Fibroblast of skin of scalp (primary cell): ENCODE measurements around the gene MAP3K5. TPM values are rescaled to one million over a fixed set of nuclear protein-coding genes. Genes with fewer than 3 reads are reported as not detected.
"Not testable (repeated sequence)": the region's sequence is repeated elsewhere in the genome, so short reads cannot be mapped to it uniquely, and the experiment has no call there.

Experiments
- DNase-seq: peaks from one replicate; pipeline ENCODE4 v3.0.0-alpha.2; 2013
- polyA plus RNA-seq, 2 experiments: library from polyadenylated mRNA; unstranded; fragments of 120-200 nt; gene quantifications; one replicate each; pipeline ENCODE4 v1.2.1, GENCODE V29; 2013; ENCODE audit not compliant: insufficient read length in 2 of 2

MAP3K5 gene, protein sequence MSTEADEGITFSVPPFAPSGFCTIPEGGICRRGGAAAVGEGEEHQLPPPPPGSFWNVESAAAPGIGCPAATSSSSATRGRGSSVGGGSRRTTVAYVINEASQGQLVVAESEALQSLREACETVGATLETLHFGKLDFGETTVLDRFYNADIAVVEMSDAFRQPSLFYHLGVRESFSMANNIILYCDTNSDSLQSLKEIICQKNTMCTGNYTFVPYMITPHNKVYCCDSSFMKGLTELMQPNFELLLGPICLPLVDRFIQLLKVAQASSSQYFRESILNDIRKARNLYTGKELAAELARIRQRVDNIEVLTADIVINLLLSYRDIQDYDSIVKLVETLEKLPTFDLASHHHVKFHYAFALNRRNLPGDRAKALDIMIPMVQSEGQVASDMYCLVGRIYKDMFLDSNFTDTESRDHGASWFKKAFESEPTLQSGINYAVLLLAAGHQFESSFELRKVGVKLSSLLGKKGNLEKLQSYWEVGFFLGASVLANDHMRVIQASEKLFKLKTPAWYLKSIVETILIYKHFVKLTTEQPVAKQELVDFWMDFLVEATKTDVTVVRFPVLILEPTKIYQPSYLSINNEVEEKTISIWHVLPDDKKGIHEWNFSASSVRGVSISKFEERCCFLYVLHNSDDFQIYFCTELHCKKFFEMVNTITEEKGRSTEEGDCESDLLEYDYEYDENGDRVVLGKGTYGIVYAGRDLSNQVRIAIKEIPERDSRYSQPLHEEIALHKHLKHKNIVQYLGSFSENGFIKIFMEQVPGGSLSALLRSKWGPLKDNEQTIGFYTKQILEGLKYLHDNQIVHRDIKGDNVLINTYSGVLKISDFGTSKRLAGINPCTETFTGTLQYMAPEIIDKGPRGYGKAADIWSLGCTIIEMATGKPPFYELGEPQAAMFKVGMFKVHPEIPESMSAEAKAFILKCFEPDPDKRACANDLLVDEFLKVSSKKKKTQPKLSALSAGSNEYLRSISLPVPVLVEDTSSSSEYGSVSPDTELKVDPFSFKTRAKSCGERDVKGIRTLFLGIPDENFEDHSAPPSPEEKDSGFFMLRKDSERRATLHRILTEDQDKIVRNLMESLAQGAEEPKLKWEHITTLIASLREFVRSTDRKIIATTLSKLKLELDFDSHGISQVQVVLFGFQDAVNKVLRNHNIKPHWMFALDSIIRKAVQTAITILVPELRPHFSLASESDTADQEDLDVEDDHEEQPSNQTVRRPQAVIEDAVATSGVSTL (N-terminal part only)
- polyA plus RNA-seq (2013, experiment 1 of 2; ENCODE audit: insufficient read length) = 4.4 TPM
- 3.8 TPM for polyA plus RNA-seq (2013, experiment 2 of 2; ENCODE audit: insufficient read length)

- peak; percentile 86 for DNase-seq
Observed at GRCh38 chr6:136792410-136793262, at the start of gene MAP3K5. Gene MAP3K5 (minus strand): TSS chr6:136792477. CDS start chr6:136792157, 320 bp downstream.

DNA sequence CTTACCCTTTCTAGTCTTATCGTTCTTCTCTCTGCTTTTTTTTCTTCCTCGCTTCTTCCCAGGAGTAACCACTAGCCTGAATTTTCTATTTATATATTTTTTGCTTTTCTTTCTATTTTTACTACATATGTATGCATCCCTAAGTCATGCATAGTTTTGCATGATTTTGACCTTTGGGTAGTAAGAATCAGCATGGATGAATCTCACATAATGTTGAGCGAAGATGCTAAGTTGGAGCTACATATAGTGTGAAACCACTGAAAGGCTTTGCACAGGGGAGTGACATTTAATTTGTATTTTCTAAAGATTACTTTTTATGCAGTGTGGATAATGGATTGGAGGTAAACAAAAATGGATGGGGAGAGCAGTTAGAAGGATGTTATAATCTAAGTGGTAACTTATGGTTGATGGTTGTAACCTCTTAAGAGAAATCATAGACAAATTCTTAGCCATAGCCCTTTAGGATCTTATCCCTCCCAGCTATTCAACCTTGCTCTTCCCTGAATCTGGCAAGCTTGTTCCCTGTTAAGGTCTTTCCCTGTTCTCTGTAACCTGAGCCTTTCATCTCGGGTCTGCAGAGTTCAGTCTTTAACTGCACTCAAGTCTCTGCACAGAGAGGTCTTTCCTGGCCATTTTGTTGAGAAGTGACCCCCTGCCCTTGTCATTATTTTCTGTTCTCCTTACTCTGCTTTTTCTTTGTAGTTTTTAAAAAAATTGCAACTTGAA, 48.2 kb upstream of the MAP3K5 start:
- DNase-seq = no peak

DNA sequence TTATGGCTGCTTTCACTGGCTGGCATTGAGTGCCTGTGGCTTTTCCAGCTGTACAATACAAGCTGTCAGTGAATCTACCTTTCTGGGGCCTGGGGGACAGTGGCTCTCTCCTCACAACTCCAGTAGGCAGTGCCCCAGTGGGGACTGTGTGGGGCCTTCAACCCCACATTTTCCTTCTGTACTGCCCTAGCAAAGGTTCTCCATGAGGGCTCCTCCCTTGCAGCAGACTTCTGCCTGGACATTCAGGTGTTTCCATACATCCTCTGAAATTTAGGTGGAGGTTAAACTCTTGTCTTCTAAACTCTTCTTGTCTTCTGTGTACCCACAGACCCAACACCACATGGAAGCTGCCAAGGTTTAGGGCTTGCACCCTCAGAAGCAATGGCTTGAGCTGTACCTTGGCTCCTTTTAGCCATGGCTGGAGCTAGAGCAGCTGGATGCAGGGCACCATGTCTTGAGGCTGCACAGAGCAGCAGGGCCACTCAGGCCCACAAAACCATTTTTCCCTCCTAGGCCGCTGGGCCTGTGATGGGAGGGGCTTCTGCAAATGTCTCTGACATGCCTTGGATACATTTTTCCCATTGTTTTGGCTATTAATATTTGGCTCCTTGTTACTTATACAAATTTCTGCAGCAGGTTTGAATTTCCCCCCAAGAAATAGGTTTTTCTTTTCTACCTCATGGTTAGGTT, 39.7 kb upstream of the MAP3K5 start:
- no peak for DNase-seq

- DNase-seq = no peak
Observed at GRCh38 chr6:136826216-136826615, 33.9 kb upstream of the MAP3K5 start.

DNA sequence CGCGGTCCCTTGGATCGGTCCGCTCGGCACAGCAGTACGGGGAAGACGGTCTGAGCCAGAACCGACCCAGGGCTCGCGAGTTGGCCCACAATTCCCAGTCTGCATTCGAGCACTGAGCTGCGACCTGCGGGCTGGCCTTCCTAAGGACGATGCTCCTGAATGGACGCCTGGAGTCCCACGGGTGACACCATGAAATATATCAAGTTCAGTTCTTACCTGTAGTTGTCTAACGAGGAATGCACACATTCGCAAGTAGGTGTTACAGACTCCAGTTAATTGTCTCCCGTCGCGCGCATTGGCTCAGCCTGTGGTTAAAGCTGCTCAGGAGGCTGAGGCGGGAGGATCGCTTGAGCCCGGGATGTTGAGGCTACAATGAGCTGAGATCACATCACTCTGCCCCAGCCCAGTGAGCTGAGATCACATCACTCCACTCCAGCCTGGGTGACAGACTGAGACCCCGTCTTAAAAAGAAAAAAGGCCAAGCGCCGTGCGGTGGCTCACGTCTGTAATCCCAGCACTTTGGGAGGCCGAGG, 30.9 kb upstream of the MAP3K5 start:
- no peak for DNase-seq

DNA sequence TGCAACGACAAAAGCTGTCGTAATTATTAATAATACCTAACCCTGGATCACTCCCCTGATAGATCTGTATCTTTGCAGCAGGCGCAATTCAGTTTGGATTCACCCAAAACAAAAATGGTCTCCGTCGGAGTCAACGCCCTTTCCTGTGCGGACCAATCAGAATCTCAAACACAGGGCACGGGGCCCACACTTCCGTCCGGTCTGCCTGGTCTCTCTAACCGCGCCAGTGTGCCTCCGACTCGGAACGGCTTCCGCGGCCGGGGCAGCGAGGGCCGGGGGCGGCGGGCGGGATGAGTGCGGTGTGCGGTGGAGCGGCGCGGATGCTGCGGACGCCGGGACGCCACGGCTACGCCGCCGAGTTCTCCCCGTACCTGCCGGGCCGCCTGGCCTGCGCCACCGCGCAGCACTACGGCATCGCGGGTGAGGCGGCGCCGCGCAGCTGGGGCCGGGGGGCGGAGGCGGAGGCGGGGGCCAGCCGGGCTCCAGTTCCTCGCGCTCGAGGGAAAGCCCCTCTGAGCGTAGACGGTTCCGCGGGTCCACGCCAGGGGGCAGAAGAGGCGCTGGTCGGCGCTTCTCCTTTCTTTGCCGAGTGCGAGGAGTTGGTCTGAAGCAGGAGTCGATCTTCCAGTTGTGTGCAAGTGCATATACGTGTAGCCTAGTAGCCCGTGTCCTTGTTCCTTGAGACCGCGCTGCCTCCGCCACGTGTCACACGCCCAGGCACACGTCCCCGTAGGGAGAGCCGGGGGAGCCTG, 30.3 kb upstream of the MAP3K5 start, which contains the start of gene PEX7:
Gene PEX7, plus strand, starts transcription at position 217 of the 752 bp plus-strand sequence. Its CDS starts 74 bp downstream, at position 291.
- DNase-seq = peak; percentile 94

DNA sequence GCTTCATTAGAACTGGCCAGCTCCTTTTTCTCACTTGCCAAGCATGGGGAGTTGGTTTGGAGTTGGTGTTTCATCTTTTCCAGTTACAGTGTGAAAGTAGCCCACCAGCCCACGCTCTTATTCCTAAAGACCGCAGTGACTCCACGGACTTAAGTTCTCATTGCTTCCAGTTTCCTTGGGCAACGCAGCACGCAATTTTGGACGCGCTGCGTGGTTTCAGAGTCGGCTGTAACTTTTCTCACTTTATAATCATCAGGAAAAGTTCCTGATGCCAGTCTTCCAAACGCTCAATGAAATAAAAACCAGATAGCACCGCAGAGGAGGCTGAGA, 29.7 kb upstream of the MAP3K5 start:
- DNase-seq = no peak

GRCh38 chr6:136820561-136820960, 28.3 kb upstream of the MAP3K5 start:
- no peak for DNase-seq

DNA sequence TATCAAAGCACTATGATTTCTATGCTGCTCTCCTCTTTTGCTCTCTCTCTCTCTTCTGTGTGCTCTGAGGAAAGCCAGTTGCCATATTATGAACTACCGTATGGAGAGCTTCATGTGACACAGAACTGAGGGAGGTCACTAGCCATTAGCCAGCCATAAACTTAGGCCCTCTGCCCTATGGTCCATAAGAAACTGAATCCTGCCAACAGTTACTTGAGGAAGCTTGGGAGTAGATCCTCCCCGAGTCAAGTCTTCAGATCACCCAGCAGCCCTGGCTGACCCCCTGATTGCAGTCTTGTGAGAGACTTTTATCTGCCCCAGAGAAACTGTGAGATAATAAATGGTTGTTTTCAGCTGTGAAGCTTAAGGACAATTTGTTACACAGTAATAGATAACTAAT, 24.4 kb upstream of the MAP3K5 start:
- no peak for DNase-seq

- not testable (repeated sequence) for DNase-seq
Observed at GRCh38 chr6:136815608-136816007, 23.3 kb upstream of the MAP3K5 start.

DNA sequence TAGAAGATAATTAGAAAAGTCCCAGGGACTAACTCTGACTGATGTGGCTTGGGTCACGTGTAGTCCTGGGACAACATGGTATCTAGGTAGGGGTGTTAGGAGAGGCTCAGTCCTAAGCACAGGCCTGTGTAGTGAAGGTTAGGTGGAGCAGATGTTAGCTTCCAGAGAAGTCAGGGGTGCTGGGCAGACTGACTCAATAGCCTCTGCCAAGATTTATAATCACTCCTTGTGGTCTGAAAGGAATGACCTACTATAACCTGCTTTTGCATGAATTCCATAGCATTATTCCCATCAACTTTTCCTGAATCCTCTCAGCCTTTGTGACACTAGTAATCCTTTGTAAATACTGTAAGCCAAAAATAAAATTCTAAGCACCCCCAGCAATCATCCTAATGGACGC, 19.9 kb upstream of the MAP3K5 start:
- DNase-seq = peak; percentile 28

DNA sequence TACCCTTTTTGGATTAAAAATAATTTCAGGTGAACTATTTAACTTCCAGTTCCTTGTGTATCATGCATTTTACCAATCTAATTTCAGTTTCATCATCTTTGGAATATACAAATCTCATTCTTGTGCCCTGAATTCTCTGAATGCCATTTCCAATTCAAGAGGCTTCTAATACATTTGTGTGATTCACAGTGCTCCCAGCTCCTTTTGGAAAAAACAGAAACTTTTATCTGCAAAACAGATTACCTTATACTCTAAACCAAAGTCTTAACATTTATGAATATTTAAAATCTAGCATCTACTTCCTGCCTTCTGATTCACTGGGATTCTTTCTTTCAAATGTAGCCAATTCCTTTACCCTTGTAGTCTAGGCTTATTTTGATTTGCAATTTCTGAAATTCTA, 19.0 kb upstream of the MAP3K5 start:
- no peak for DNase-seq

DNA sequence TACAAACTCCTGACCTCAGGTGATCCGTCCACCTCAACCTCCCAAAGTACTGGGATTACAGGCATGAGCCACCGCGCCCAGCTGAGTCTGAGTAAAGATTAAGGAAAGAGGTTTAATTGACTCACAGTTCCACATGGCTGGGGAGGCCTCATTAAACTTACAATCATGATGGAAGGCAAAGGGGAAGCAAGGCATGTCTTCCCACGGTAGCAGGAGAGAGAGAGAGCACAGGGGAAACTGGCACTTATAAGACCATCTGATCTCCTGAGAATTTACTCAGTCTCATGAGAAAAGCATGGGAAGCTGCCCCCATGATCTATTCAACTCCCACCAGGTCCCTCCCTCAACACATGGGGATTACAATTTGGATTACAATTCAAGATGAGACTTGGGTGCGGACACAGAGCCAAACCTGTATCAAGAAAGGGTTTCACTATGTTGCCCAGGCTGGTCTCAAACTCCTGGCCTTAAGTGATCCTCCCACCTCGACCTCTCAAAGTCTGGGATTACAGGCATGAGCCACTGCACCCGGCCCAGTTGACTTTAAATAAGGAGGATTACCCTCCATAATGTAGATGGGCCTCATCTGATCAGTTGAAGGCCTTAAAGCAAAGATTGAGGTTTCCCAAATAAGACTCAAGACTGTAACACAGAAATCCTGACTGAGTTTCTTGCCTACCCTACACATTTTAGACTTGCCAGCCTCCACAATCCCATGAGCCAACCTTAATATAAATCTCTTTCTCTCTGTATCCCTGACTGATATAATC, 17.0 kb upstream of the MAP3K5 start:
- DNase-seq = no peak

DNA sequence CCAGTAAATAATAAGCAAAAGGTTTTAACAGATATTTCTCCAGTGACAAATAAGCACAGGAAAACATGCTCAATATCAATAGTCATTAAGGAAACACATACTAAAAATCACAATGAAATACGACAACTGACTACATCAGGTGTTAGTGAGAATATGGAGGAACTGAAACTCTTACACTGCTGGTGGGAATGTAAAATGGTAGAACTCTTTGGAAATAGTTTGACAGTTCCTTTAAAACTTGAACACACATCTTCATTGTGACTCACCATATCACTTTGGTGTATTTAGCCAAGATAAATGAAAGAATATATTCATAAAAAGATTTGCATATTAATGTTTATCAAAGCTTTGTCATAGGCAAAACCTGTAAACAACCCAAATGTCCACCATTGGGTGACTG, 11.3 kb upstream of the MAP3K5 start:
- no peak for DNase-seq

DNA sequence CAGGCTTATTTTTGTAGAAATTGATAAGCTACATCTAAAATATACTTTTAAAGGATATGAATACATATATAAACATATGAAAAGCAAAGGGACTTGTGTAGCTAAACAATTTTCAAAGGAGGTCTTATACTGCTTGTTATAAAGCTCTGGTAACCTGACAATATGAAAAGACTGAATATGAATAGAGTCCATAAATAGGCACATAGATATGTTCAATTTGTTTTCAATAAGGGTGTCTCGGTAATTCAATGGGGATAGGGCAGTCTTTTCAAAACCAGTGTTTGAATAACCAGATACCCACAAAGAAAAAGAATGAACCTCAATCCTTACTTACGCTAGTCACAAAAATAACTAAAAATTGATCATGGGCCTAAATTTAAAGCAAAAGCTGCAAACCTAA, 9.3 kb upstream of the MAP3K5 start:
- DNase-seq = no peak

- peak; percentile 51 for DNase-seq
Observed at GRCh38 chr6:136798044-136798443, 5.8 kb upstream of the MAP3K5 start.

DNA sequence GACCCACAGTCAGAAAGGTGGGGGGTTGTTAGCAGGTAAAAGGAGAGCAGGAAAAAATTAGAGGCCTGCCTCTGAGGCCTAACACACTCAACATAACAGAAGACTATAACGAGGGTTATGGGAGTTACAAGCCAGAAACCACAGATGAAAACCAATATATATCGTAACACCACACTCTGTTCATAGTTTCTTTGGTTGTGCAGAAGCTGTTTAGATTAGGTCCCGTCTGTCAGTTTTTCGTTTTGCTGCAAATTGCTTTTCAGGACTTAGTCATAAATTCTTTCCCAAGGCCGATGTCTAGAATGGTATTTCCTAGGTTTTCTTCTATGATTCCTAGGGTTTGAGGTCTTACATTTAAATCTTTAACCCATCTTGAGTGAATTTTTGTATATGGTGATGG, 3.7 kb upstream of the MAP3K5 start:
- peak; percentile 14 for DNase-seq

- no peak for DNase-seq
Observed at GRCh38 chr6:136795386-136795785, 3.1 kb upstream of the MAP3K5 start.

- no peak for DNase-seq
Observed at GRCh38 chr6:136793363-136793762, 1.1 kb upstream of the MAP3K5 start.
